Adrenal gland (tissue), 12 donors: ENCODE measurements around the gene CLEC6A. TPM values are rescaled to one million over a fixed set of nuclear protein-coding genes. Genes with fewer than 3 reads are reported as not detected.

Source experiments
- DNase-seq, 7 donors: peaks; one replicate each; pipeline ENCODE4 v3.0.0-alpha.2; 2019 to 2020
- H3K27ac ChIP-seq, 5 donors: fragments of 200-600 bp; sonication (generic) in 4 of 5; 1 replicate in 3 of 5; 2 replicates in 2 of 5; pipeline versions ENCODE4 v1.5.1 to v1.8.0; 2016 to 2020; ENCODE audit warnings: mild to moderate bottlenecking in 1 of 5
- H3K27me3 ChIP-seq: fragments of 200-600 bp; 2 replicates; pipeline ENCODE4 v1.8.0; 2021
- H3K36me3 ChIP-seq, 2 donors: fragments of 200-600 bp; replicated peaks in 1 of 2; 1 replicate in 1 of 2; 2 replicates in 1 of 2; pipeline versions ENCODE4 v1.5.1 to v1.8.0; 2018 to 2022
- H3K4me1 ChIP-seq, 2 donors: fragments of 200-600 bp; replicated peaks in 1 of 2; 1 replicate in 1 of 2; 2 replicates in 1 of 2; pipeline versions ENCODE4 v1.5.1 to v1.8.0; 2018 to 2021
- H3K4me3 ChIP-seq, 4 donors: fragments of 200-600 bp; sonication (generic) in 3 of 4; one replicate each; pipeline ENCODE4 v1.5.1; 2016 to 2018
- H3K9me3 ChIP-seq, 3 donors: fragments of 200-600 bp; sonication (generic) in 1 of 3; replicated peaks in 1 of 3; 1 replicate in 2 of 3; 2 replicates in 1 of 3; pipeline versions ENCODE4 v1.5.1 to v1.8.0; 2016 to 2021
- CTCF ChIP-seq, 6 experiments: fragments of 450-650 bp in 4 of 6; fragments of 200-600 bp in 2 of 6; sonication (generic) in 1 of 6; IDR thresholded peaks; 1 replicate in 5 of 6; 2 replicates in 1 of 6; pipeline versions ENCODE4 v1.5.1 to v1.8.0; 2016 to 2021; ENCODE audit warnings: antibody characterized with exemption in 6 of 6, mild to moderate bottlenecking in 2 of 6, moderate library complexity in 1 of 6
- POLR2A ChIP-seq, 2 donors: fragments of 450-650 bp; IDR thresholded peaks; one replicate each; pipeline ENCODE4 v1.6.1; 2017; ENCODE audit warnings: antibody characterized with exemption in 2 of 2, mild to moderate bottlenecking in 2 of 2, moderate library complexity in 1 of 2
- WGBS, 4 donors: extraction: QIAGEN DNeasy Blood & Tissue Kit in 2 of 4; methylation state at CpG; one replicate each; pipeline versions ENCODE4 v1.1.5 to v1.1.7; 2013 to 2017; 5-methylcytosine and 5-hydroxymethylcytosine counted together
- intact Hi-C, 2 donors: fragments of 100-400 bp; cut with DNase I; formaldehyde crosslinking; loops; one replicate each; pipeline versions ENCODE4 v1.14.1 to v1.15.0; 2022 to 2023
- polyA plus RNA-seq, 3 donors: library from polyadenylated mRNA; stranded (reverse); fragments of 200-250 nt in 2 of 3; fragments of 350-450 nt in 1 of 3; fragmentation: Illumina TruSeq in 1 of 3; extraction: RNeasy Lipid Tissue Mini Kit (QIAGEN cat#74804) in 1 of 3; gene quantifications; one replicate each; pipeline ENCODE4 v1.2.3, GENCODE V29; 2013 to 2014
- total RNA-seq, 9 donors: library from RNA; depleted of rRNA in 4 of 9; stranded (reverse); fragments of >200 nt in 4 of 9; fragments of 120-200 nt in 1 of 9; fragmentation: NEBNext Ultra II Directional in 1 of 9; extraction: Animal tissue kit (Norgen Biotek cat#: 25700) in 1 of 9; gene quantifications; one replicate each; pipeline versions ENCODE4 v1.1.0 to v1.2.4, GENCODE V29; 2013 to 2023
- donor health status: healthy with polysubstance abuse.
- donor health status: Bipolar disorder and iron deficiency.
- donor health status: DM: yes; HTN: yes; CAD: no.
- donor health status: DM: no; HTN: no; CAD: no.
- donor health status: DM: no; HTN: no; CAD: no.
- donor health status: DM: yes; HTN: yes; CAD: no.

Gene CLEC6A
- total and polyA plus RNA-seq, 12 donors, result 0.06 TPM; not detected in 11

GRCh38 chr12:8501720-8502119 is 46.0 kb downstream of the CLEC6A start:
- intact Hi-C loops, result no loop called here
- 64 to 69% (median 67%) methylated on average over 3 of the region's 3 CpGs for WGBS, 4 donors
- no peaks in the 10 kb centered on the region for H3K4me1 ChIP-seq
- no peaks in the 10 kb centered on the region for H3K36me3 ChIP-seq
- DNase-seq, result no peak
- no peak overlapping the region for H3K4me3 ChIP-seq
- H3K27me3 ChIP-seq, result no peaks in the 10 kb centered on the region
- H3K27ac ChIP-seq, result no peak overlapping the region
- TF ChIP-seq POLR2A (IDR thresholded peaks at IDR 0.05) (no peak), CTCF (IDR thresholded peaks at IDR 0.05) (no peak)
- no peaks in the 10 kb centered on the region for H3K9me3 ChIP-seq

- Histone ChIP-seq H3K27ac (no peak overlapping the region), H3K27me3 (no peaks in the 10 kb centered on the region), H3K9me3 (no peaks in the 10 kb centered on the region), H3K4me1 (no peaks in the 10 kb centered on the region), H3K36me3 (no peaks in the 10 kb centered on the region), H3K4me3 (no peak overlapping the region)
- 53 to 84% (median 66%) methylated on average over 1 of the region's 1 CpG for WGBS, 4 donors
- intact Hi-C loops, result no loop called here
- TF ChIP-seq CTCF (IDR thresholded peaks at IDR 0.05) (no peak), POLR2A (IDR thresholded peaks at IDR 0.05) (no peak)
- no peak for DNase-seq
These were observed 48.6 kb downstream of the CLEC6A start for GRCh38 chr12:8504351-8504750.

GRCh38 chr12:8507596-8507995 is 51.8 kb downstream of the CLEC6A start:
- no peak for DNase-seq
- Histone ChIP-seq H3K36me3 (no peaks in the 10 kb centered on the region), H3K4me3 (no peak overlapping the region), H3K9me3 (no peaks in the 10 kb centered on the region), H3K4me1 (no peaks in the 10 kb centered on the region), H3K27ac (no peak overlapping the region), H3K27me3 (peaks cover 2% of the 10 kb centered on the region)
- 83 to 93% (median 87%) methylated on average over 3 of the region's 3 CpGs for WGBS, 4 donors
- TF ChIP-seq POLR2A (IDR thresholded peaks at IDR 0.05), result no peak
- intact Hi-C loops, result no loop called here

GRCh38 chr12:8508223-8508622 is 52.5 kb downstream of the CLEC6A start:
- Histone ChIP-seq H3K27ac (no peak overlapping the region), H3K4me3 (no peak overlapping the region), H3K27me3 (peaks cover 3% of the 10 kb centered on the region), H3K36me3 (no peaks in the 10 kb centered on the region), H3K4me1 (no peaks in the 10 kb centered on the region), H3K9me3 (no peaks in the 10 kb centered on the region)
- 45 to 88% (median 80%) methylated on average over 3 of the region's 3 CpGs for WGBS, 4 donors
- intact Hi-C loops, result no loop called here
- no peak for TF ChIP-seq CTCF (IDR thresholded peaks at IDR 0.05)
- TF ChIP-seq POLR2A (IDR thresholded peaks at IDR 0.05), result no peak
- no peak for DNase-seq
